NCI-H2196 (cell line): ENCODE results near the gene ZCCHC9.
"Not testable (repeated sequence)": the region's sequence is repeated elsewhere in the genome, so short reads cannot be mapped to it uniquely, and the experiment has no call there.

Source experiments
- DNase-seq: peaks from one replicate; lab custom pipeline; 2025; ENCODE audit not compliant: unreplicated experiment; lab: John Stamatoyannopoulos, UW

The ZCCHC9 gene

GRCh38 chr5:81305785-81306184, 4.4 kb downstream of the ZCCHC9 start:
- DNase-seq, result no peak

- no peak for DNase-seq
These were observed 7.4 kb downstream of the ZCCHC9 start for GRCh38 chr5:81308836-81309235.

- no peak for DNase-seq
These were observed 9.1 kb downstream of the ZCCHC9 start for GRCh38 chr5:81310402-81311063.

GRCh38 chr5:81313278-81313677, 11.9 kb downstream of the ZCCHC9 start:
- no peak for DNase-seq

GRCh38 chr5:81313686-81314085, 12.3 kb downstream of the ZCCHC9 start:
- DNase-seq, result no peak

- no peak for DNase-seq
These were observed 13.2 kb downstream of the ZCCHC9 start for GRCh38 chr5:81314581-81314980.

GRCh38 chr5:81315336-81315735, 13.9 kb downstream of the ZCCHC9 start:
- DNase-seq, result no peak

GRCh38 chr5:81315830-81316229, 14.4 kb downstream of the ZCCHC9 start:
- DNase-seq, result no peak

GRCh38 chr5:81316571-81316970, 15.2 kb downstream of the ZCCHC9 start:
- DNase-seq, result no peak

- DNase-seq, result no peak
These were observed 16.1 kb downstream of the ZCCHC9 start for GRCh38 chr5:81317536-81317935.

- no peak for DNase-seq
These were observed 25.2 kb downstream of the ZCCHC9 start for GRCh38 chr5:81326554-81326953.

- no peak for DNase-seq
These were observed 33.1 kb downstream of the ZCCHC9 start for GRCh38 chr5:81334304-81335061.

- no peak for DNase-seq
These were observed 34.6 kb downstream of the ZCCHC9 start for GRCh38 chr5:81335946-81336345.

GRCh38 chr5:81336556-81336955, 35.2 kb downstream of the ZCCHC9 start:
- DNase-seq, result no peak

GRCh38 chr5:81337803-81338202, 36.4 kb downstream of the ZCCHC9 start:
- DNase-seq, result no peak

GRCh38 chr5:81338213-81338612, 36.8 kb downstream of the ZCCHC9 start:
- not testable (repeated sequence) for DNase-seq

- no peak for DNase-seq
These were observed 43.3 kb downstream of the ZCCHC9 start for GRCh38 chr5:81344736-81345135.

GRCh38 chr5:81345411-81346003, 44.1 kb downstream of the ZCCHC9 start:
- DNase-seq, result no peak

GRCh38 chr5:81349161-81349560, 47.8 kb downstream of the ZCCHC9 start:
- no peak for DNase-seq

GRCh38 chr5:81350507-81350906, 49.1 kb downstream of the ZCCHC9 start:
- no peak for DNase-seq

GRCh38 chr5:81353189-81353588, 51.8 kb downstream of the ZCCHC9 start:
- DNase-seq, result no peak

GRCh38 chr5:81354093-81354492, 52.7 kb downstream of the ZCCHC9 start:
- no peak for DNase-seq
